Endodermal cell (in vitro differentiated cells): ENCODE measurements around the gene ARHGEF10L. TPM values are rescaled to one million over a fixed set of nuclear protein-coding genes. Genes with fewer than 3 reads are reported as not detected.

ENCODE experiments used
- DNase-seq: peaks from one replicate; pipeline ENCODE4 v3.0.0-alpha.2; 2017
- H3K27ac ChIP-seq: 2 replicates; pipeline ENCODE4 v1.5.1; 2013; ENCODE audit warnings: mild to moderate bottlenecking, low read depth, low read length, moderate library complexity
- H3K27me3 ChIP-seq: 2 replicates; pipeline ENCODE4 v1.6.1; 2013; ENCODE audit warnings: mild to moderate bottlenecking, low read length, moderate library complexity; ENCODE audit not compliant: insufficient read depth, control insufficient read depth, poor library complexity, severe bottlenecking
- H3K36me3 ChIP-seq: 2 replicates; pipeline ENCODE4 v1.7.0; 2013; ENCODE audit warnings: mild to moderate bottlenecking, low read length, moderate library complexity; ENCODE audit not compliant: control insufficient read depth, insufficient read depth
- H3K4me1 ChIP-seq: one replicate; pipeline ENCODE4 v1.7.0; 2013; ENCODE audit warnings: low read length; ENCODE audit not compliant: control insufficient read depth, insufficient read depth
- H3K4me3 ChIP-seq: 2 replicates; pipeline ENCODE4 v1.5.1; 2013; ENCODE audit warnings: mild to moderate bottlenecking, low read length, moderate library complexity
- H3K9ac ChIP-seq: 2 replicates; pipeline ENCODE4 v1.6.1; 2013; ENCODE audit warnings: mild to moderate bottlenecking, low read length, moderate library complexity; ENCODE audit not compliant: poor library complexity, severe bottlenecking; ENCODE audit errors: extremely low read depth
- H3K9me3 ChIP-seq: 2 replicates; pipeline ENCODE4 v1.6.1; 2013; ENCODE audit warnings: mild to moderate bottlenecking, low read length, moderate library complexity; ENCODE audit not compliant: control insufficient read depth
- H3K27ac Mint-ChIP-seq: 2 replicates; pipeline ENCODE4 v1.8.0; 2020; ENCODE audit warnings: mixed read lengths
- H3K27me3 Mint-ChIP-seq: 2 replicates; pipeline ENCODE4 v1.8.0; 2021; ENCODE audit warnings: mild to moderate bottlenecking, mixed read lengths; ENCODE audit not compliant: insufficient read depth
- H3K36me3 Mint-ChIP-seq: 2 replicates; pipeline ENCODE4 v1.8.0; 2020; ENCODE audit warnings: low read depth, mixed read lengths
- H3K4me1 Mint-ChIP-seq: 2 replicates; pipeline ENCODE4 v1.8.0; 2020; ENCODE audit warnings: mixed read lengths
- H3K4me3 Mint-ChIP-seq: 2 replicates; pipeline ENCODE4 v1.8.0; 2020; ENCODE audit warnings: mild to moderate bottlenecking, moderate library complexity, mixed read lengths
- H3K9me3 Mint-ChIP-seq: 2 replicates; pipeline ENCODE4 v1.8.0; 2020; ENCODE audit warnings: mild to moderate bottlenecking, mixed read lengths
- CTCF ChIP-seq: fragments of 200-600 bp; sonication (generic); conservative IDR thresholded peaks from 2 replicates; pipeline ENCODE4 v1.5.0; 2021; ENCODE audit warnings: antibody characterized with exemption, mild to moderate bottlenecking
- WGBS, 2 experiments: methylation state at CpG; one replicate each; pipeline versions ENCODE4 v1.1.5 to v1.1.7; 2013; ENCODE audit warnings: missing lambda C conversion rate in 2 of 2, mixed read lengths in 1 of 2; ENCODE audit not compliant: insufficient coverage in 1 of 2, insufficient read length in 1 of 2; 5-methylcytosine and 5-hydroxymethylcytosine counted together
- total RNA-seq, 2 donors: library from RNA; stranded (reverse); fragmentation: NEBNext Ultra II Directional in 1 of 2; extraction: Animal tissue kit (Norgen Biotek cat#: 25700) in 1 of 2; gene quantifications; 2 replicates in 1 of 2; 3 replicates in 1 of 2; pipeline ENCODE4 v1.2.1, GENCODE V29; 2021

ARHGEF10L gene
- total RNA-seq, 2 donors from 2014 or later, result 5.2 to 10.5 TPM

- Mint-ChIP-seq H3K9me3 (no peaks in the 10 kb centered on the region), H3K36me3 (no peaks in the 10 kb centered on the region), H3K4me3 (no peak overlapping the region), H3K27ac (no peak overlapping the region), H3K27me3 (peaks cover 31% of the 10 kb centered on the region), H3K4me1 (peaks cover 25% of the 10 kb centered on the region)
- no peaks in the 10 kb centered on the region for H3K9me3 ChIP-seq
- H3K36me3 ChIP-seq, result no peaks in the 10 kb centered on the region
- H3K27ac ChIP-seq, result peak overlapping the region; percentile 89
- H3K4me1 ChIP-seq, result no peaks in the 10 kb centered on the region
- DNase-seq, result peak; percentile 87
- no peaks in the 10 kb centered on the region for H3K27me3 ChIP-seq
- no peak overlapping the region for H3K4me3 ChIP-seq
- WGBS, 2 experiments, result 85 to 87% methylated on average over 6 to 9 of the region's 9 CpGs
- peak; percentile 77 for TF ChIP-seq CTCF
- no peak overlapping the region for H3K9ac ChIP-seq
Measured at GRCh38 chr1:17572264-17572985, 32.9 kb downstream of the ARHGEF10L start.

- WGBS, 2 experiments, result 53% methylated on average over 9 of the region's 10 CpGs; no CpG with 5 or more reads in 1 of the 2 experiments
- peaks cover 19% of the 10 kb centered on the region for H3K27me3 Mint-ChIP-seq
- no peaks in the 10 kb centered on the region for H3K4me1 ChIP-seq
- peak overlapping the region; percentile 89 for H3K27ac ChIP-seq
- H3K4me3 Mint-ChIP-seq, result no peak overlapping the region
- TF ChIP-seq CTCF, result no peak
- no peaks in the 10 kb centered on the region for H3K36me3 Mint-ChIP-seq
- no peaks in the 10 kb centered on the region for H3K9me3 ChIP-seq
- no peak overlapping the region for H3K27ac Mint-ChIP-seq
- no peaks in the 10 kb centered on the region for H3K36me3 ChIP-seq
- no peak overlapping the region for H3K9ac ChIP-seq
- peak; percentile 54 for DNase-seq
- H3K4me1 Mint-ChIP-seq, result peaks cover 23% of the 10 kb centered on the region
- H3K4me3 ChIP-seq, result no peak overlapping the region
- H3K9me3 Mint-ChIP-seq, result no peaks in the 10 kb centered on the region
- H3K27me3 ChIP-seq, result no peaks in the 10 kb centered on the region
Measured at GRCh38 chr1:17573518-17574041, 34.1 kb downstream of the ARHGEF10L start.

- Histone ChIP-seq H3K36me3 (no peaks in the 10 kb centered on the region), H3K9me3 (no peaks in the 10 kb centered on the region), H3K27me3 (no peaks in the 10 kb centered on the region), H3K27ac (peak overlapping the region; percentile 89), H3K4me1 (peaks cover 1% of the 10 kb centered on the region), H3K4me3 (no peak overlapping the region), H3K9ac (no peak overlapping the region)
- WGBS, 2 experiments, result 69 to 87% methylated on average over 3 to 11 of the region's 11 CpGs
- H3K27ac Mint-ChIP-seq, result no peak overlapping the region
- peaks cover 12% of the 10 kb centered on the region for H3K27me3 Mint-ChIP-seq
- no peaks in the 10 kb centered on the region for H3K9me3 Mint-ChIP-seq
- DNase-seq, result peak; percentile 87
- H3K4me3 Mint-ChIP-seq, result no peak overlapping the region
- TF ChIP-seq CTCF, result peak; percentile 72
- peaks cover 17% of the 10 kb centered on the region for H3K4me1 Mint-ChIP-seq
- H3K36me3 Mint-ChIP-seq, result no peaks in the 10 kb centered on the region
Measured at GRCh38 chr1:17574516-17574915, 35.0 kb downstream of the ARHGEF10L start.
